Stimulated activated memory B cell treated with anti-CD40 and anti-IgM and Interleukin-4, amounts not matched to agents 10 μg/mL and 1 μg/mL and 100 μg/mL, for 72 hours (primary cell): ENCODE measurements around the gene TPPP2.

ENCODE experiments used
- ATAC-seq: fragments of 150-1000 bp; cut with Tn5 transposase; 2 replicates; pipeline ENCODE4 v1.10.0; 2021
- H3K27ac Mint-ChIP-seq: one replicate; pipeline ENCODE4 v1.8.0; 2022; ENCODE audit warnings: mild to moderate bottlenecking, mixed read lengths
- H3K27me3 Mint-ChIP-seq: one replicate; pipeline ENCODE4 v1.8.0; 2022; ENCODE audit warnings: mixed read lengths
- H3K36me3 Mint-ChIP-seq: one replicate; pipeline ENCODE4 v1.8.0; 2022; ENCODE audit warnings: mixed read lengths
- H3K4me1 Mint-ChIP-seq: one replicate; pipeline ENCODE4 v1.8.0; 2022; ENCODE audit warnings: mixed read lengths
- H3K4me3 Mint-ChIP-seq: one replicate; pipeline ENCODE4 v1.8.0; 2022; ENCODE audit warnings: mild to moderate bottlenecking, moderate library complexity, mixed read lengths
- H3K9me3 Mint-ChIP-seq: one replicate; pipeline ENCODE4 v1.8.0; 2022; ENCODE audit warnings: mixed read lengths

TPPP2 gene

DNA sequence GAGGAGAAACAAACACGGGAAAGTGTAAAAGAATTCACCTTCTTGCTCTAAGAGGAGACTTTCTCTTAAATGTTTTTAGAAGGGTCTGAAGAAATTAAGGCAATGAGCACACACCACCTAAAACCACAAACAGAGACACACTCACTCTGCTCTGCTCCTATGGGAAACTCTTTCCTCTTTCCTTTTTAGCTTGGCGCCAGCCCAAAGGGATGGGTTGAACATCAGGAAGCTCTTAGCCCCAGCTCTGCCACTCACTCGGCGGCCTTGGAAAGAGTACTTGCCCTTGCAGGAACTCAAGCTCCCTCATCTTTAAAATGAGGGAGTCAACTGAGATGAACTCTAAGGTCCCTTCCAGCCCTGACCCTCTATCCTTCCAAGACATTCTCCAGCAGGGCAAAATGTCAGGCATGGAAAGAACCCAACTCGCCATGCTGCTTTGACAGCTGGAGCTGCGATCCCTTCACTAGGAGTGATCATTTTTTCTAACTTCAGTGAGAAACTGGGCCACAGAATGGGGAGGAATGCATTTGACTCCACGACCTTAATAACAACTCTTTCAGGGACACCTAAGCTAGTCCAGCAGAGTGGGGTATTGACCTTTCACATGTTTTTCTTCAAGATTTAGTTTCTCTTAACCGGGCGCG, 26.6 kb downstream of the TPPP2 start:
- Mint-ChIP-seq H3K9me3 (no peaks in the 10 kb centered on the region), H3K4me3 (no peak overlapping the region), H3K36me3 (no peaks in the 10 kb centered on the region), H3K4me1 (no peaks in the 10 kb centered on the region), H3K27ac (no peak overlapping the region), H3K27me3 (peaks cover 48% of the 10 kb centered on the region)
- ATAC-seq: no peak

DNA sequence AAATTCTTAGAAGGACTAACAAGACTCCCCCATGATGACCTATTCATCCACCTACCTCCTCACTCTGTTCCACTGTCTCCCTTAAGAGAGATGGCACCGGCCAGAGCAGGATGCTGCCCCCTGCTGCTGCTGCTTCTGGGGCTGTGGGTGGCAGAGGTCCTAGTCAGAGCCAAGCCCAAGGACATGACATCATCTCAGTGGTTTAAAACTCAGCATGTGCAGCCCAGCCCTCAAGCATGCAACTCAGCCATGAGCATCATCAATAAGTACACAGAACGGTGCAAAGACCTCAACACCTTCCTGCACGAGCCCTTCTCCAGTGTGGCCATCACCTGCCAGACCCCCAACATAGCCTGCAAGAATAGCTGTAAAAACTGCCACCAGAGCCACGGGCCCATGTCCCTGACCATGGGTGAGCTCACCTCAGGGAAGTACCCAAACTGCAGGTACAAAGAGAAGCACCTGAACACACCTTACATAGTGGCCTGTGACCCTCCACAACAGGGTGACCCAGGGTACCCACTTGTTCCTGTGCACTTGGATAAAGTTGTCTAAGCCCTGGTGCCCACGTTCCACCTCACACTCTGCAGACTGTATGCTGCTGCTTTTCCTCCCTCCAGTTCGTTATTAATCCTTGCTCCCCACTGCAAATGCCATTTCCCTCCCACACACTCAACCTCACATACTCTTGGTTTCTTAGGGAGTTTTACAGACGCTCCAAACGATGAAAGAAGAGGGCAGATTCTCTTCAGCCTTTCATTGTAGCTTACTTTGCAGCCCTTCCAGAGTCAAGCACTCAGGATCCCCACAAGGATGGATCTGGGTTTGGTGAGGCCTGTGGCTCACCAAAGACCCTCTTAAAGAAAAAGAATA, 28.0 kb downstream of the TPPP2 start, which contains the start of gene RNASE8:
RNASE8 (plus strand) TSS at position 20 of the 873 bp plus-strand sequence; CDS start at position 91, 71 bp downstream.
- peaks cover 49% of the 10 kb centered on the region for H3K27me3 Mint-ChIP-seq
- H3K36me3 Mint-ChIP-seq: no peaks in the 10 kb centered on the region
- no peaks in the 10 kb centered on the region for H3K9me3 Mint-ChIP-seq
- no peak within 1 kb of the TSS for H3K4me3 Mint-ChIP-seq
- peak; percentile 38 for ATAC-seq
- no peak within 1 kb of the TSS for H3K27ac Mint-ChIP-seq
- H3K4me1 Mint-ChIP-seq: no peaks in the 10 kb centered on the region

DNA sequence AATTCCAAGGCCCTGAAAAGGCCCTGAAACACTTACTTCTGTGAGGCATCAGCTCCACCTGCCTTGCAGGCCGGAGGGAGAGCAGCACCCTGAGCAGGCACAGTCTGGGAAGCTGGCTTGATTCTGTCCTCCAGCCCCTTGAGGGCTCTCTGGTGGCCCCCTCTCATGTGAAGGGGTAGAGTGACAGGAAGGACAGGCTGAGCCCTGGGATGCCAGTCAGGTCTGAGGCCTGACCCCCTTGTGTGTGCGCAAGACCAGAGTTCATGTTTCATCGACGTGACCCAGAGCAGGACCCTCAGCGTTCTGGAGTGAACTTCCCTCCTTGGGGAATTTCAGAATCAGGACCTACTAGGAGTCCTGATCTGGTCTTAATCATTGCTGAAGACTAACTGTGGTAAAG, 28.9 kb downstream of the TPPP2 start:
- no peaks in the 10 kb centered on the region for H3K9me3 Mint-ChIP-seq
- no peak overlapping the region for H3K27ac Mint-ChIP-seq
- no peaks in the 10 kb centered on the region for H3K36me3 Mint-ChIP-seq
- ATAC-seq: no peak
- H3K27me3 Mint-ChIP-seq: peaks cover 54% of the 10 kb centered on the region
- H3K4me3 Mint-ChIP-seq: no peak overlapping the region
- no peaks in the 10 kb centered on the region for H3K4me1 Mint-ChIP-seq

DNA sequence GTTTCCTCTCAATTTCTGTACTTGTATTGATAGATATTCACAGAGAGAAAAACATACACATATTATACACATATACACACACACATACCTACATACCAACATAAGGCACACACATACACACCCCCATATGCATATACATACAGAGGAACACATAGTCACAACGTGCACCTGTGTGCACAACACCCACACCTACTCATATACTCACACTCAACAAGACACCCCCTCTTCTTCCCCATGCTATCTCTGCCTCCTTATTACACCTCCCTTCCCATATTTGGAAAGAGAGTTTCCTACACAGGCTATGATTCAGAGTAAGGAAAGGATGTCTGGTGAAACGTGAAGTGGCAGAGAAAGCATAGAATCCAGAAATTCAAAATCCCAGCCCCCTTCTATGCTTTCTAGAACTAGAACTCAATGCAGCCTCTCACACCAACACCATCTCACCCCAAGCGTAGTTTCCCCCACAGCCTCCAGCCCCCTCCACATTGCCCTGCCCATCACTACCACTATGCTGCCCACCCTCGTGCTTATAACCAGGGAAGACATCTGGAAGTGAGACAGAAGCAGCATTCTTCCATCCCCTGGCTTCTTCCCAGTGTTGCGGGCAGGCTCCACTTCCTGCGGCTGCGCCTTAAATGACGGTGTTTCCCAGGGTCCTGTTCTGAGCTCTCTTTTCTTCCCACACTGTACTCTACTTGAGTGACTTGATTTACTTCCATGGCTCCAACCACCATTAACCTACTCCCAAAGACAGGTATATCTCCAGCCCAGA, 30.0 kb downstream of the TPPP2 start:
- H3K9me3 Mint-ChIP-seq: no peaks in the 10 kb centered on the region
- H3K27me3 Mint-ChIP-seq: peaks cover 54% of the 10 kb centered on the region
- no peak overlapping the region for H3K27ac Mint-ChIP-seq
- no peak for ATAC-seq
- no peaks in the 10 kb centered on the region for H3K36me3 Mint-ChIP-seq
- no peaks in the 10 kb centered on the region for H3K4me1 Mint-ChIP-seq
- no peak overlapping the region for H3K4me3 Mint-ChIP-seq

DNA sequence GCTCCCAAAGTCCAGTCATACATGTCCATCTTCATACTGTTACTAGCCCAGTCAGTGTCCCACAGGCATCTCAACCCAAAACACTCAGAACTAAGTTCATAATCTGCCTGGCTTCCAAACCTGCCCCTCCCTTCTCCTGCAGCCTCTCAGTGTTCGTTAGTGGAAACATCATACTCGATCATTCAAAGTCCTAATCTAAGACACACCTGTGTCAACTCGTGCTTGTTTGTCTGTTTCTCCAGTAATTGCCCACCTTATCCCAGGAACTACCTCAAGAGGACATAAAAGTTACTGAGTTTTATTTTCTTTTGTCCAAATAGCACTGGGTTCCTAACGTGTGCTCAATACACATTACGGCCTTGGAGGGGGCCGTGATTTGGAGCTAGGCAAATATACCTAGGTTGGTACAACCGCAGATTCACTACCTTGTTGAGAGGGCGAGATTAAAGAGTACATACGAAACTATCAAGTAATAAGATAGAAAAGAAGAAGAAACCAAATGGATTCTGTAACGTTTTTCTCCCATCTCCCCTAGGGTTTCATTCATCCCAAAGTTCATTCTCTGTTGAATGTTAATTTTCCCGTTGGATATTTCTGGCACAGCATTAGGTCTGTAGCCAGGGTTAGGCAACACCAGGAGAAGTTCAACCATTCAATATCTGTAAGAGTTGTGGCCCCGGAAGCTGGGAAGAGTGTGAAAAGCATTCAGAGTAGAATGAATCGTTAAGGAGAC, 30.8 kb downstream of the TPPP2 start:
- Mint-ChIP-seq H3K9me3 (no peaks in the 10 kb centered on the region), H3K4me1 (no peaks in the 10 kb centered on the region), H3K27me3 (peaks cover 61% of the 10 kb centered on the region), H3K27ac (no peak overlapping the region), H3K36me3 (no peaks in the 10 kb centered on the region), H3K4me3 (no peak overlapping the region)
- ATAC-seq: no peak

- Mint-ChIP-seq H3K27ac (no peak overlapping the region), H3K36me3 (no peaks in the 10 kb centered on the region), H3K9me3 (no peaks in the 10 kb centered on the region), H3K27me3 (peaks cover 66% of the 10 kb centered on the region), H3K4me1 (no peaks in the 10 kb centered on the region), H3K4me3 (no peak overlapping the region)
- ATAC-seq: no peak
Observed at GRCh38 chr14:21061347-21061668, 31.3 kb downstream of the TPPP2 start.

DNA sequence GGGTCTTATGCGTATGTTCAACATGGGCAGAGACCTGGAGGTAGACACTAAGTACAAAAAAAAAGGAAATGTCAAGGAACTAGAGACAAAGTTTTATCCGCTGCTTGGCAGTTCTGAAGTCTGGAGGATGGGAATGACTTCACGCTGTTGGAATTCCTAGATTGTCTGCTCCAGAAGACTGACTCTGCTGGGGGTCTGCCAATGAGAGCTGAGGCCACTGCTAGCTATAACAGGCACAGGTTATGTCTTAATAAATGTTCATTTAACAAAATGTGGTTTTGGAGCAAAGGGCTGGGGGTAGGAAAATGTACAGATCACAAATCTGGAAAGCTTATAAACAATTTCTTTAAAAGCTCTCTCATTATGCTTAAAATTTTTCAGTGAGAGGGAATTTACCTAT, 33.5 kb downstream of the TPPP2 start:
- H3K36me3 Mint-ChIP-seq: no peaks in the 10 kb centered on the region
- H3K4me3 Mint-ChIP-seq: no peak overlapping the region
- peaks cover 4% of the 10 kb centered on the region for H3K4me1 Mint-ChIP-seq

DNA sequence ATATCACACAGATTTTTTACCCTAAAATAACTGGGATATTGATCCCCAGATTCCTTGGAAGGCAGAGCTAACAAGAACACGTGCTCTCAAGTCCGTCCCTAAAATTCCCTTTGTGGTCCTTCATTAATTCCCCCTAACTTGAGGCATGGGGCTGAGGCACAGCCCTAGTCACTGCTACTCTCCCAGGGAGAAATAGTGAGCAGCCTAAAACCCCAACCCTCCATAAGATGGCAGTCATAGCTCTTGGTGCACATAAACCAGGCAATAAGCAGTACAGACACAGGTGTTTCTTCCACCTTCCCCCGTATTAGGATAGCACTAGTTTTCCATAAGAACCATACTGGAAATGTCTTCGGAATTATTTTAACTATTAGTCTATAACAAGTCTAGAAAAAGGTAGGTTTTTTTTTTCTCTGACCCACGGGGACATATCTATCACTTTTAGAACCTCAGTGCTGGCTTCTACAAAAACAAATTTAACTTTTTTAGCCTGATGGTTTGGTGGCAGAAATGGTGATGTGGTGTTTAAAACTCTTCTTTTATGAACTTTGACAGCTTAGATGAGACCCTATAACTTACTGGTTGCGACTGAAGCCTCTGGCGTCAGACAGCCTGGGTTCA, 37.0 kb downstream of the TPPP2 start:
- Mint-ChIP-seq H3K36me3 (no peaks in the 10 kb centered on the region), H3K4me3 (no peak overlapping the region), H3K27me3 (peaks cover 62% of the 10 kb centered on the region), H3K27ac (no peak overlapping the region), H3K4me1 (peaks cover 35% of the 10 kb centered on the region), H3K9me3 (no peaks in the 10 kb centered on the region)
- ATAC-seq: no peak

More for the DNA sequence above, 33.5 kb downstream of the TPPP2 start:
- ATAC-seq: no peak
- Mint-ChIP-seq H3K9me3 (no peaks in the 10 kb centered on the region), H3K27me3 (peaks cover 70% of the 10 kb centered on the region), H3K27ac (no peak overlapping the region)

GRCh38 chr14:21068521-21069387, 38.7 kb downstream of the TPPP2 start:
- peak; percentile 61 for ATAC-seq
- H3K4me1 Mint-ChIP-seq: peaks cover 42% of the 10 kb centered on the region
- peak overlapping the region; percentile 80 for H3K4me3 Mint-ChIP-seq
- H3K27ac Mint-ChIP-seq: peak overlapping the region; percentile 60
- no peaks in the 10 kb centered on the region for H3K9me3 Mint-ChIP-seq
- H3K27me3 Mint-ChIP-seq: peaks cover 54% of the 10 kb centered on the region
- no peaks in the 10 kb centered on the region for H3K36me3 Mint-ChIP-seq

DNA sequence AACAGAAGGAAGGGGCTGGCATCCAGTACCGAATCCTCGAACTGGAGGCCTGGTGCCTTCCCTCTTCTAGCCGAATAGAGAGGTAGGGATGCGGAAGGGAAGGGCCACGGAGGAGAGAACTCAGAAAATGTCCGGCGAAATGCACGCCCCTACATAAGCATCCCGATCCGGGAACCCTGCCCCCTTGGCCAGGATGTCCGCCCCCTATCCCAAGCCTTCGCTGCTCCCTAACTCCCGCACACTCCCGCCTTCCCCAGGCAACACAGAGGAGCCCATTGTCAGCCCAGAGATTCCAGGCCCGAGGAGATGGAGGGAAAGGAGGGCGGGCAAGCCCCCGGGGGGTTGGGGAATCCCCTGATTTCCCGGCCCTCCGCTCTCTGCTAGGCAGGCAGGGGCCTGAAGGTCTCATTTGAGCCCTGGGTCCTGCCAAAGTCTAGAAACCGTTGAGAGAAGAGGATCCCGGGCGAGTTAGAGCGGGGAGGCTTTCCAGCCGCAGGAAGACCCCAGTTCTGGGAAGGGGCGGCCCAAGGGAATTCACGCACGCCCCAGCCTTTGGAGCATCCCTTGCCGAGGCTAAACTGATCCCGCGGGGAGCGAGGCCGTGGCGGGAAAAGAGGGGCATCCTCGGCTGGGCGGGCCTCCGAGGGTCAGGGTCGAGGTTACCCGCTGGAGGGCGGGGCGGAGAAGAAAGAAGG, 39.5 kb downstream of the TPPP2 start:
- Mint-ChIP-seq H3K4me1 (peaks cover 42% of the 10 kb centered on the region), H3K9me3 (no peaks in the 10 kb centered on the region), H3K27ac (peak overlapping the region; percentile 60)

GRCh38 chr14:21070083-21070609, 40.1 kb downstream of the TPPP2 start, which contains the start of gene ARHGEF40:
Gene ARHGEF40 (plus strand): TSS chr14:21070304. CDS start chr14:21070397, 93 bp downstream.
- H3K4me3 Mint-ChIP-seq: peak within 1 kb of the TSS; percentile 80
- peak; percentile 19 for ATAC-seq
- H3K4me1 Mint-ChIP-seq: peaks cover 42% of the 10 kb centered on the region
- H3K36me3 Mint-ChIP-seq: no peaks in the 10 kb centered on the region
- peak within 1 kb of the TSS; percentile 60 for H3K27ac Mint-ChIP-seq
- H3K9me3 Mint-ChIP-seq: no peaks in the 10 kb centered on the region
- H3K27me3 Mint-ChIP-seq: peaks cover 59% of the 10 kb centered on the region

More for the DNA sequence above, 39.5 kb downstream of the TPPP2 start:
- H3K36me3 Mint-ChIP-seq: no peaks in the 10 kb centered on the region
- peak overlapping the region; percentile 80 for H3K4me3 Mint-ChIP-seq
- ATAC-seq: no peak
- H3K27me3 Mint-ChIP-seq: peaks cover 58% of the 10 kb centered on the region

- peaks cover 57% of the 10 kb centered on the region for H3K27me3 Mint-ChIP-seq
- H3K27ac Mint-ChIP-seq: peak overlapping the region; percentile 13
- peaks cover 42% of the 10 kb centered on the region for H3K4me1 Mint-ChIP-seq
- ATAC-seq: peak; percentile 54
- H3K4me3 Mint-ChIP-seq: peak overlapping the region; percentile 77
- H3K9me3 Mint-ChIP-seq: no peaks in the 10 kb centered on the region
- no peaks in the 10 kb centered on the region for H3K36me3 Mint-ChIP-seq
Observed at GRCh38 chr14:21070610-21071224, 40.7 kb downstream of the TPPP2 start.
